BLaER1 (cell line): ENCODE measurements around the gene UBLCP1.
"Not testable (repeated sequence)": the region's sequence is repeated elsewhere in the genome, so short reads cannot be mapped to it uniquely, and the experiment has no call there.

Experiments
- H3K27ac ChIP-seq: shearing (Covaris generic); formaldehyde crosslinking; 2 replicates; pipeline ENCODE4 v1.8.1; 2022
- H3K27me3 ChIP-seq: shearing (Covaris generic); formaldehyde crosslinking; 2 replicates; pipeline ENCODE4 v1.8.1; 2022
- H3K36me3 ChIP-seq: shearing (Covaris generic); formaldehyde crosslinking; 2 replicates; pipeline ENCODE4 v1.8.1; 2022
- H3K4me1 ChIP-seq: shearing (Covaris generic); formaldehyde crosslinking; 2 replicates; pipeline ENCODE4 v1.8.1; 2022
- H3K4me2 ChIP-seq: shearing (Covaris generic); formaldehyde crosslinking; 2 replicates; pipeline ENCODE4 v1.8.1; 2022
- H3K4me3 ChIP-seq: shearing (Covaris generic); formaldehyde crosslinking; 2 replicates; pipeline ENCODE4 v1.8.1; 2022
- H3K9ac ChIP-seq: shearing (Covaris generic); formaldehyde crosslinking; 2 replicates; pipeline ENCODE4 v1.8.1; 2022
- H3K9me3 ChIP-seq: shearing (Covaris generic); formaldehyde crosslinking; 2 replicates; pipeline ENCODE4 v1.8.1; 2022
- H4K20me1 ChIP-seq: shearing (Covaris generic); formaldehyde crosslinking; 2 replicates; pipeline ENCODE4 v1.8.1; 2022
- Cebpa-rat ChIP-seq: shearing (Covaris generic); IDR thresholded peaks from 2 replicates; pipeline ENCODE4 v1.8.1; 2022

UBLCP1 gene

GRCh38 chr5:159244890-159245289, 18.2 kb upstream of the UBLCP1 start:
- no peak overlapping the region for H3K4me3 ChIP-seq
- no peaks in the 10 kb centered on the region for H3K9me3 ChIP-seq
- peaks cover 18% of the 10 kb centered on the region for H3K4me1 ChIP-seq
- H3K27me3 ChIP-seq = no peaks in the 10 kb centered on the region
- H3K27ac ChIP-seq = no peak overlapping the region
- H4K20me1 ChIP-seq = no peaks in the 10 kb centered on the region
- H3K36me3 ChIP-seq = no peaks in the 10 kb centered on the region
- H3K4me2 ChIP-seq = no peak overlapping the region
- H3K9ac ChIP-seq = no peak overlapping the region
- no peak for TF ChIP-seq Cebpa-rat

- Histone ChIP-seq H3K9me3 (no peaks in the 10 kb centered on the region), H3K36me3 (no peaks in the 10 kb centered on the region), H4K20me1 (no peaks in the 10 kb centered on the region), H3K27ac (no peak overlapping the region), H3K4me2 (no peak overlapping the region), H3K4me3 (no peak overlapping the region), H3K27me3 (no peaks in the 10 kb centered on the region), H3K9ac (no peak overlapping the region), H3K4me1 (no peaks in the 10 kb centered on the region)
- no peak for TF ChIP-seq Cebpa-rat
Measured at GRCh38 chr5:159249158-159249557, 13.9 kb upstream of the UBLCP1 start.

GRCh38 chr5:159252195-159252594, 10.9 kb upstream of the UBLCP1 start:
- Histone ChIP-seq H3K4me1 (no peaks in the 10 kb centered on the region), H3K36me3 (no peaks in the 10 kb centered on the region), H3K4me2 (no peak overlapping the region), H3K9ac (no peak overlapping the region), H4K20me1 (no peaks in the 10 kb centered on the region), H3K4me3 (no peak overlapping the region), H3K27me3 (no peaks in the 10 kb centered on the region), H3K27ac (no peak overlapping the region), H3K9me3 (no peaks in the 10 kb centered on the region)
- no peak for TF ChIP-seq Cebpa-rat

GRCh38 chr5:159257007-159257406, 6.1 kb upstream of the UBLCP1 start:
- Histone ChIP-seq H3K27ac (no peak overlapping the region), H3K4me2 (no peak overlapping the region), H3K4me1 (peaks cover 4% of the 10 kb centered on the region), H3K9me3 (no peaks in the 10 kb centered on the region), H3K4me3 (no peak overlapping the region), H3K36me3 (no peaks in the 10 kb centered on the region), H4K20me1 (no peaks in the 10 kb centered on the region), H3K27me3 (no peaks in the 10 kb centered on the region), H3K9ac (no peak overlapping the region)
- no peak for TF ChIP-seq Cebpa-rat

GRCh38 chr5:159257629-159258283, 5.3 kb upstream of the UBLCP1 start:
- Histone ChIP-seq H3K4me3 (no peak overlapping the region), H3K9ac (no peak overlapping the region), H3K27me3 (peaks cover 2% of the 10 kb centered on the region), H3K9me3 (peaks cover 5% of the 10 kb centered on the region), H3K27ac (no peak overlapping the region), H3K4me1 (peaks cover 11% of the 10 kb centered on the region), H3K4me2 (no peak overlapping the region), H3K36me3 (no peaks in the 10 kb centered on the region), H4K20me1 (no peaks in the 10 kb centered on the region)
- no peak for TF ChIP-seq Cebpa-rat

- H3K36me3 ChIP-seq = no peaks in the 10 kb centered on the region
- no peak overlapping the region for H3K9ac ChIP-seq
- peaks cover 11% of the 10 kb centered on the region for H3K9me3 ChIP-seq
- H3K4me1 ChIP-seq = peaks cover 16% of the 10 kb centered on the region
- no peak overlapping the region for H3K4me2 ChIP-seq
- H3K27ac ChIP-seq = no peak overlapping the region
- no peak for TF ChIP-seq Cebpa-rat
- no peak overlapping the region for H3K4me3 ChIP-seq
- H3K27me3 ChIP-seq = peaks cover 8% of the 10 kb centered on the region
- H4K20me1 ChIP-seq = no peaks in the 10 kb centered on the region
Measured at GRCh38 chr5:159258361-159258760, 4.7 kb upstream of the UBLCP1 start.

GRCh38 chr5:159260212-159260611, 2.9 kb upstream of the UBLCP1 start:
- not testable (repeated sequence) for H3K36me3 ChIP-seq, H3K4me3 ChIP-seq, H3K27ac ChIP-seq, H4K20me1 ChIP-seq, H3K4me2 ChIP-seq, H3K9ac ChIP-seq
- peaks cover 16% of the 10 kb centered on the region for H3K4me1 ChIP-seq
- H3K27me3 ChIP-seq = peaks cover 14% of the 10 kb centered on the region
- H3K9me3 ChIP-seq = peaks cover 17% of the 10 kb centered on the region

- TF ChIP-seq Cebpa-rat = no peak
- H3K27me3 ChIP-seq = peaks cover 14% of the 10 kb centered on the region
- H3K36me3 ChIP-seq = 0 out of 2 replicates have a peak, but pooled peaks cover 3% of the 10 kb centered on the region
- peak overlapping the region; percentile 62 for H3K9ac ChIP-seq
- H3K9me3 ChIP-seq = peaks cover 40% of the 10 kb centered on the region
- peak overlapping the region; percentile 76 for H3K4me2 ChIP-seq
- H4K20me1 ChIP-seq = no peaks in the 10 kb centered on the region
- peak overlapping the region; percentile 68 for H3K4me3 ChIP-seq
- peak overlapping the region; percentile 56 for H3K27ac ChIP-seq
- peaks cover 16% of the 10 kb centered on the region for H3K4me1 ChIP-seq
Measured at GRCh38 chr5:159262472-159262858, 625 bp upstream of the UBLCP1 start.

GRCh38 chr5:159263569-159263905, 447 bp downstream of the UBLCP1 start:
- Histone ChIP-seq H3K9ac (peak overlapping the region; percentile 62), H3K27ac (peak overlapping the region; percentile 56), H3K36me3 (0 out of 2 replicates have a peak, but pooled peaks cover 3% of the 10 kb centered on the region), H3K9me3 (peaks cover 43% of the 10 kb centered on the region), H4K20me1 (no peaks in the 10 kb centered on the region), H3K4me2 (peak overlapping the region; percentile 76), H3K4me3 (peak overlapping the region; percentile 68), H3K4me1 (peaks cover 16% of the 10 kb centered on the region), H3K27me3 (peaks cover 14% of the 10 kb centered on the region)
- TF ChIP-seq Cebpa-rat = no peak

- not testable (repeated sequence) for H3K9ac ChIP-seq, H3K27ac ChIP-seq, H3K4me2 ChIP-seq, H3K36me3 ChIP-seq, H4K20me1 ChIP-seq
- Histone ChIP-seq H3K27me3 (peaks cover 14% of the 10 kb centered on the region), H3K9me3 (peaks cover 43% of the 10 kb centered on the region), H3K4me3 (0 out of 2 replicates have a peak overlapping the region, but pooled peaks have one; percentile 11), H3K4me1 (peaks cover 14% of the 10 kb centered on the region)
Measured at GRCh38 chr5:159266764-159267163, 3.7 kb downstream of the UBLCP1 start.

- H3K4me2 ChIP-seq = no peak overlapping the region
- H4K20me1 ChIP-seq = no peaks in the 10 kb centered on the region
- no peak for TF ChIP-seq Cebpa-rat
- peaks cover 27% of the 10 kb centered on the region for H3K9me3 ChIP-seq
- no peak overlapping the region for H3K27ac ChIP-seq
- H3K4me3 ChIP-seq = no peak overlapping the region
- H3K4me1 ChIP-seq = no peaks in the 10 kb centered on the region
- H3K27me3 ChIP-seq = no peaks in the 10 kb centered on the region
- H3K9ac ChIP-seq = no peak overlapping the region
- H3K36me3 ChIP-seq = 0 out of 2 replicates have a peak, but pooled peaks cover 3% of the 10 kb centered on the region
Measured at GRCh38 chr5:159269723-159270122, 6.6 kb downstream of the UBLCP1 start.
